ENCODE results near the gene IRF3. TPM values are rescaled to one million over a fixed set of nuclear protein-coding genes. Genes with fewer than 3 reads are reported as not detected.
A peak's percentile ranks its signal among the peaks of the same experiment; 100 is the strongest.

Gene IRF3
- total and polyA plus RNA-seq, 7 donors: 28.2 to 125 (median 50.9) TPM

GRCh38 chr19:49677901-49678674 is 12.4 kb upstream of the IRF3 start:
- Histone ChIP-seq H3K4me3 (peak overlapping the region; percentile 71 to 96 (median 94)), H3K36me3 (peaks cover 6 to 23% (median 10%) of the 10 kb centered on the region in 4 donors), H3K4me1 (peaks cover 0 to 50% (median 46%) of the 10 kb centered on the region in 4 donors), H3K27me3 (no peaks in the 10 kb centered on the region), H3K9me3 (no peaks in the 10 kb centered on the region), H3K27ac (peak overlapping the region; percentile 91 to 95 (median 93))
- TF ChIP-seq CTCF (IDR thresholded peaks at IDR 0.05): peak; percentile 33 to 57 (median 52)
- TF ChIP-seq POLR2A (IDR thresholded peaks at IDR 0.05): no peak
- no peak for TF ChIP-seq POLR2AphosphoS5 (IDR thresholded peaks at IDR 0.05)
- intact Hi-C loops (cut with DNase I): loop anchor here (1.0 to 5.0 kb wide), 4 partner anchors 36 to 199 kb away; partner anchors contain the start of genes AKT1S1, PRR12, RPS11 and SCAF1
- DNase-seq: peak; percentile 82
- WGBS, 2 donors: 2 to 5% methylated on average over 21 of the region's 21 CpGs

GRCh38 chr19:49677231-49677900 is 11.7 kb upstream of the IRF3 start, which contains the start of gene PRMT1:
Gene PRMT1 (plus strand): TSS chr19:49677271. CDS start chr19:49677281, 10 bp downstream.
- WGBS, 2 donors: 1% methylated on average over 57 of the region's 57 CpGs
- Histone ChIP-seq H3K27me3 (no peaks in the 10 kb centered on the region), H3K36me3 (peaks cover 6 to 16% (median 8%) of the 10 kb centered on the region in 4 donors), H3K4me1 (peaks cover 0 to 50% (median 46%) of the 10 kb centered on the region in 4 donors), H3K9me3 (no peaks in the 10 kb centered on the region), H3K4me3 (peak within 1 kb of the TSS; percentile 71 to 96 (median 94)), H3K27ac (peak within 1 kb of the TSS; percentile 92 to 95 (median 94))
- TF ChIP-seq POLR2AphosphoS5 (IDR thresholded peaks at IDR 0.05) (peak; percentile 79 to 92 (median 91)), POLR2A (IDR thresholded peaks at IDR 0.05) (peak; percentile 72 to 85), CTCF (IDR thresholded peaks at IDR 0.05) (no peak), EP300 (IDR thresholded peaks at IDR 0.05) (no peak)
- intact Hi-C loops (cut with DNase I): loop anchor here (1.0 to 5.0 kb wide), 4 partner anchors 35 to 199 kb away; partner anchors contain the start of genes AKT1S1, PRR12, RPS11 and SCAF1
- DNase-seq: no peak

- intact Hi-C loops (cut with DNase I): loop anchor here (1.0 to 5.0 kb wide), 4 partner anchors 35 to 200 kb away; partner anchors contain the start of genes AKT1S1, PRR12, RPS11 and SCAF1
- H3K4me1 ChIP-seq: peaks cover 0 to 55% (median 51%) of the 10 kb centered on the region in 4 donors
- no peaks in the 10 kb centered on the region for H3K9me3 ChIP-seq
- peak; percentile 100 for DNase-seq
- 0% methylated on average over 34 of the region's 34 CpGs for WGBS, 2 donors
- peaks cover 2 to 10% (median 3%) of the 10 kb centered on the region in 4 donors for H3K36me3 ChIP-seq
- TF ChIP-seq EP300 (IDR thresholded peaks at IDR 0.05): no peak
- no peak for TF ChIP-seq POLR2A (IDR thresholded peaks at IDR 0.05)
- no peak for TF ChIP-seq POLR2AphosphoS5 (IDR thresholded peaks at IDR 0.05)
- TF ChIP-seq CTCF (IDR thresholded peaks at IDR 0.05): no peak
- no peaks in the 10 kb centered on the region for H3K27me3 ChIP-seq
- peak overlapping the region; percentile 92 to 95 (median 94) for H3K27ac ChIP-seq
- peak overlapping the region; percentile 71 to 96 (median 94) for H3K4me3 ChIP-seq
Observed at GRCh38 chr19:49676784-49677230, 11.2 kb upstream of the IRF3 start.

GRCh38 chr19:49676136-49676783 is 10.6 kb upstream of the IRF3 start:
- H3K4me1 ChIP-seq: peaks cover 0 to 49% (median 49%) of the 10 kb centered on the region in 4 donors
- H3K36me3 ChIP-seq: peaks cover 0 to 5% (median 0%) of the 10 kb centered on the region in 4 donors
- intact Hi-C loops (cut with DNase I): loop anchor here (2.0 to 5.0 kb wide), 3 partner anchors 84 to 201 kb away; partner anchors contain the start of genes AKT1S1, PRR12, RPS11 and TBC1D17
- no peak for TF ChIP-seq EP300 (IDR thresholded peaks at IDR 0.05)
- peak; percentile 30 to 63 (median 49) for TF ChIP-seq POLR2AphosphoS5 (IDR thresholded peaks at IDR 0.05)
- 1% methylated on average over 27 of the region's 27 CpGs for WGBS, 2 donors
- peak overlapping the region; percentile 84 to 94 (median 89) for H3K27ac ChIP-seq
- H3K27me3 ChIP-seq: no peaks in the 10 kb centered on the region
- H3K9me3 ChIP-seq: no peaks in the 10 kb centered on the region
- peak overlapping the region; percentile 21 to 46 (median 40) for H3K4me3 ChIP-seq
- peak; percentile 97 for DNase-seq

All from sigmoid colon (tissue), 7 donors.